WI38 (cell line): ENCODE data around the gene THAP6.

Experiments
- H3K4me3 ChIP-seq: 2 replicates; pipeline ENCODE4 v1.5.1; 2011; ENCODE audit warnings: low read depth, mild to moderate bottlenecking, control low read depth, low read length
- CTCF ChIP-seq: IDR thresholded peaks from 2 replicates; pipeline ENCODE4 v1.5.1; 2012; ENCODE audit warnings: low read depth, mild to moderate bottlenecking, control low read depth, low read length

The THAP6 gene

GRCh38 chr4:75514131-75514948, at the start of gene THAP6, which contains the start of gene RCHY1:
TSS of gene THAP6 (plus strand) at chr4:75514473. CDS start at chr4:75515453, 980 bp downstream.
TSS of gene RCHY1 (minus strand) at chr4:75514403. CDS start at chr4:75514286, 117 bp downstream.
- TF ChIP-seq CTCF: no peak
- peak within 1 kb of the TSS; percentile 92 for H3K4me3 ChIP-seq

GRCh38 chr4:75469896-75470295, 44.4 kb upstream of the THAP6 start:
- TF ChIP-seq CTCF: no peak
- no peak overlapping the region for H3K4me3 ChIP-seq

- no peak for TF ChIP-seq CTCF
- no peak overlapping the region for H3K4me3 ChIP-seq
Observed at GRCh38 chr4:75470738-75471137, 43.5 kb upstream of the THAP6 start.

GRCh38 chr4:75477201-75477600, 37.1 kb upstream of the THAP6 start:
- TF ChIP-seq CTCF: no peak
- H3K4me3 ChIP-seq: no peak overlapping the region

GRCh38 chr4:75484190-75484589, 30.1 kb upstream of the THAP6 start:
- no peak overlapping the region for H3K4me3 ChIP-seq
- TF ChIP-seq CTCF: no peak

GRCh38 chr4:75490155-75490554, 24.1 kb upstream of the THAP6 start:
- no peak overlapping the region for H3K4me3 ChIP-seq
- peak; percentile 5; the same call in 1 of the 2 replicates for TF ChIP-seq CTCF

GRCh38 chr4:75494563-75494962, 19.7 kb upstream of the THAP6 start:
- TF ChIP-seq CTCF: no peak
- no peak overlapping the region for H3K4me3 ChIP-seq
